GM23338 (cell line): Measurements from ENCODE around the gene SCN4B. TPM values are rescaled to one million over a fixed set of nuclear protein-coding genes. Genes with fewer than 3 reads are reported as not detected.

ENCODE experiments used
- ATAC-seq: fragments of 200-7000 bp; cut with Tn5 transposase; 3 replicates; pipeline ENCODE4 v1.9.1; 2020
- DNase-seq: peaks from one replicate; pipeline ENCODE4 v3.0.0-alpha.2; 2015; ENCODE audit warnings: low spot score
- H2AFZ ChIP-seq: fragments of 200-600 bp; sonication (generic); 2 replicates; pipeline ENCODE4 v1.8.0; 2016; ENCODE audit warnings: antibody characterized with exemption, mild to moderate bottlenecking, moderate library complexity
- H3F3A ChIP-seq: fragments of 200-600 bp; sonication (generic); replicated peaks from 2 replicates; pipeline ENCODE4 v1.8.0; 2017; ENCODE audit warnings: antibody characterized with exemption, mixed run types, low read depth
- H3K27ac ChIP-seq: fragments of 200-600 bp; sonication (generic); 2 replicates; pipeline ENCODE4 v1.6.1; 2016; ENCODE audit warnings: low read depth
- H3K27me3 ChIP-seq: fragments of 200-600 bp; sonication (generic); 2 replicates; pipeline ENCODE4 v1.8.0; 2016; ENCODE audit warnings: mild to moderate bottlenecking, mixed run types, moderate library complexity; ENCODE audit not compliant: insufficient read depth
- H3K36me3 ChIP-seq: fragments of 200-600 bp; sonication (generic); 2 replicates; pipeline ENCODE4 v1.8.0; 2016; ENCODE audit warnings: mild to moderate bottlenecking; ENCODE audit not compliant: insufficient read depth
- H3K4me1 ChIP-seq: fragments of 200-600 bp; sonication (generic); 2 replicates; pipeline ENCODE4 v1.8.0; 2016; ENCODE audit warnings: mild to moderate bottlenecking, moderate library complexity; ENCODE audit not compliant: insufficient read depth
- H3K4me2 ChIP-seq: fragments of 200-600 bp; sonication (generic); 2 replicates; pipeline ENCODE4 v1.7.1; 2017; ENCODE audit warnings: mixed run types
- H3K4me3 ChIP-seq: fragments of 200-600 bp; sonication (generic); 2 replicates; pipeline ENCODE4 v1.6.1; 2016; ENCODE audit warnings: mixed run types
- H3K79me2 ChIP-seq: fragments of 200-600 bp; sonication (generic); replicated peaks from 2 replicates; pipeline ENCODE4 v1.8.0; 2017; ENCODE audit warnings: mild to moderate bottlenecking; ENCODE audit not compliant: insufficient read depth
- H3K9me2 ChIP-seq: fragments of 200-600 bp; sonication (generic); 2 replicates; pipeline ENCODE4 v1.8.0; 2017; ENCODE audit not compliant: insufficient read depth
- H4K20me1 ChIP-seq: fragments of 200-600 bp; sonication (generic); replicated peaks from 2 replicates; pipeline ENCODE4 v1.8.0; 2017; ENCODE audit warnings: mild to moderate bottlenecking; ENCODE audit not compliant: insufficient read depth
- H3K27ac Mint-ChIP-seq: 2 replicates; pipeline ENCODE4 v1.8.0; 2020; ENCODE audit warnings: inconsistent platforms, mild to moderate bottlenecking, moderate library complexity, mixed read lengths
- H3K27me3 Mint-ChIP-seq: 3 replicates; pipeline ENCODE4 v1.8.0; 2022; ENCODE audit warnings: low read depth, mild to moderate bottlenecking, moderate library complexity, mixed read lengths, inconsistent platforms; ENCODE audit not compliant: insufficient read depth, poor library complexity
- H3K36me3 Mint-ChIP-seq: 3 replicates; pipeline ENCODE4 v1.8.0; 2021; ENCODE audit warnings: low read depth, mild to moderate bottlenecking, inconsistent platforms, moderate library complexity, mixed read lengths
- H3K4me1 Mint-ChIP-seq: 3 replicates; pipeline ENCODE4 v1.8.0; 2020; ENCODE audit warnings: mild to moderate bottlenecking, inconsistent platforms, mixed read lengths
- H3K4me3 Mint-ChIP-seq: 3 replicates; pipeline ENCODE4 v1.8.0; 2021; ENCODE audit warnings: moderate library complexity, mild to moderate bottlenecking, inconsistent platforms, mixed read lengths
- H3K9me3 Mint-ChIP-seq: 3 replicates; pipeline ENCODE4 v1.8.0; 2020; ENCODE audit warnings: moderate library complexity, mild to moderate bottlenecking, inconsistent platforms, mixed read lengths
- CREB1 ChIP-seq: fragments of 250-450 bp; sonication (Bioruptor Pico); IDR thresholded peaks from 2 replicates; pipeline ENCODE4 v1.5.0; 2020; ENCODE audit warnings: low read depth, mild to moderate bottlenecking, moderate library complexity
- EZH2 ChIP-seq: fragments of 200-600 bp; sonication (generic); IDR thresholded peaks from one replicate; pipeline ENCODE4 v1.8.0; 2017; ENCODE audit warnings: antibody characterized with exemption, mild to moderate bottlenecking, low read depth; ENCODE audit not compliant: unreplicated experiment
- EZH2phosphoT487 ChIP-seq: fragments of 200-600 bp; sonication (generic); IDR thresholded peaks from one replicate; pipeline ENCODE4 v1.8.1; 2018; ENCODE audit warnings: antibody characterized with exemption; ENCODE audit not compliant: unreplicated experiment
- JUNB ChIP-seq: IDR thresholded peaks from one replicate; pipeline ENCODE4 v1.6.1; 2016; ENCODE audit warnings: antibody characterized with exemption; ENCODE audit not compliant: unreplicated experiment
- NANOG ChIP-seq: IDR thresholded peaks from 2 replicates; pipeline ENCODE4 v1.6.1; 2016; ENCODE audit warnings: antibody characterized with exemption, borderline replicate concordance
- POLR2AphosphoS5 ChIP-seq: IDR thresholded peaks from 2 replicates; pipeline ENCODE4 v1.6.1; 2016; ENCODE audit warnings: antibody characterized with exemption, low read depth
- STAT1 ChIP-seq: IDR thresholded peaks from one replicate; pipeline ENCODE4 v1.6.1; 2016; ENCODE audit warnings: antibody characterized with exemption; ENCODE audit not compliant: unreplicated experiment
- ZNF114 ChIP-seq: fragments of 250-450 bp; sonication (Bioruptor Pico); IDR thresholded peaks from 2 replicates; pipeline ENCODE4 v1.5.0; 2020; ENCODE audit warnings: mild to moderate bottlenecking, moderate library complexity
- ZNF331 ChIP-seq: fragments of 250-450 bp; sonication (Bioruptor Pico); IDR thresholded peaks from 2 replicates; pipeline ENCODE4 v1.5.0; 2020; ENCODE audit warnings: low read depth, mild to moderate bottlenecking, moderate library complexity
- polyA plus RNA-seq: library from polyadenylated mRNA; unstranded; fragments of >200 nt; fragmentation: Nextera tagmentation; extraction: Ambion mirVana; gene quantifications from 2 replicates; pipeline ENCODE4 v1.2.1, GENCODE V29; 2016
- total RNA-seq: library from RNA; depleted of rRNA; stranded (reverse); fragments of >200 nt; shearing (Covaris generic); gene quantifications from 2 replicates; pipeline ENCODE4 v1.2.3, GENCODE V29; 2014
- TF ChIP-seq, protein P1 (sequence below): fragments of 250-450 bp; sonication (Bioruptor Pico); IDR thresholded peaks from 2 replicates; pipeline ENCODE4 v1.5.0; 2020; ENCODE audit warnings: mild to moderate bottlenecking, moderate library complexity
- TF ChIP-seq, protein P2 (sequence below): IDR thresholded peaks from one replicate; pipeline ENCODE4 v1.6.1; 2018; ENCODE audit warnings: antibody characterized with exemption; ENCODE audit not compliant: unreplicated experiment
- TF ChIP-seq, protein P3 (sequence below), 2 experiments: fragments of 200-600 bp in 1 of 2; sonication (generic) in 1 of 2; conservative IDR thresholded peaks; 2 replicates each; pipeline versions ENCODE4 v1.5.1 to v1.6.1; 2016 to 2017; ENCODE audit warnings: antibody characterized with exemption in 2 of 2, low read depth in 2 of 2, mild to moderate bottlenecking in 2 of 2, moderate library complexity in 1 of 2
- TF ChIP-seq, protein P4 (sequence below): IDR thresholded peaks from 2 replicates; pipeline ENCODE4 v1.6.1; 2016; ENCODE audit warnings: antibody characterized with exemption

SCN4B gene
- total and polyA plus RNA-seq, 2 experiments from 2014 or later: 0.45 to 3.0 TPM

DNA sequence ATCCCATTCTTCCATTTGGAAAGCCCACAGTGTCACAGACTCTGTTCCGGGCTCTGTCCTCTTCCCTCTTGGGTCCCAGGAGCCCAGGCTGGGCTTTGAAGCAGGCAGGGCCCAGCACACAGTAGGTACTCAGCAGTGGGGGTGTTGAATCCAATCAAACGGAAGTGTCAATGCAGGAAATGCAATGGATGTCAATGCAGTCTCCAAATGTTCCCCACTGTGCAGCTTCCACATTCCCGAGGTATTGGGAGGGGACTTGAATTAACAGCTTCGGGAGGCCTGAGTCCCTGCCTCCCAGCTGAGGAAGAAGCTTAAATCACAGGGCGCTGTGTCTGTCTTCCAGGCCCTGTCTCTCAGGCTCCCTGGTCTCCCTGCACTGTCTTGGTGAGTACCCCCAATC is 44.1 kb downstream of the SCN4B start:
- Histone ChIP-seq H4K20me1 (no peaks in the 10 kb centered on the region), H3K27ac (no peak overlapping the region), H3K36me3 (no peaks in the 10 kb centered on the region), H3K79me2 (no peaks in the 10 kb centered on the region), H3K4me2 (no peak overlapping the region), H3K4me3 (no peak overlapping the region), H3K27me3 (no peaks in the 10 kb centered on the region), H3K9me2 (peaks cover 3% of the 10 kb centered on the region; the same call in 1 of the 2 replicates), H3K4me1 (no peaks in the 10 kb centered on the region), H3F3A (no peaks in the 10 kb centered on the region), H2AFZ (no peak overlapping the region)
- peak; percentile 49 for DNase-seq
- H3K27ac Mint-ChIP-seq: no peak overlapping the region
- TF ChIP-seq, protein P1, sequence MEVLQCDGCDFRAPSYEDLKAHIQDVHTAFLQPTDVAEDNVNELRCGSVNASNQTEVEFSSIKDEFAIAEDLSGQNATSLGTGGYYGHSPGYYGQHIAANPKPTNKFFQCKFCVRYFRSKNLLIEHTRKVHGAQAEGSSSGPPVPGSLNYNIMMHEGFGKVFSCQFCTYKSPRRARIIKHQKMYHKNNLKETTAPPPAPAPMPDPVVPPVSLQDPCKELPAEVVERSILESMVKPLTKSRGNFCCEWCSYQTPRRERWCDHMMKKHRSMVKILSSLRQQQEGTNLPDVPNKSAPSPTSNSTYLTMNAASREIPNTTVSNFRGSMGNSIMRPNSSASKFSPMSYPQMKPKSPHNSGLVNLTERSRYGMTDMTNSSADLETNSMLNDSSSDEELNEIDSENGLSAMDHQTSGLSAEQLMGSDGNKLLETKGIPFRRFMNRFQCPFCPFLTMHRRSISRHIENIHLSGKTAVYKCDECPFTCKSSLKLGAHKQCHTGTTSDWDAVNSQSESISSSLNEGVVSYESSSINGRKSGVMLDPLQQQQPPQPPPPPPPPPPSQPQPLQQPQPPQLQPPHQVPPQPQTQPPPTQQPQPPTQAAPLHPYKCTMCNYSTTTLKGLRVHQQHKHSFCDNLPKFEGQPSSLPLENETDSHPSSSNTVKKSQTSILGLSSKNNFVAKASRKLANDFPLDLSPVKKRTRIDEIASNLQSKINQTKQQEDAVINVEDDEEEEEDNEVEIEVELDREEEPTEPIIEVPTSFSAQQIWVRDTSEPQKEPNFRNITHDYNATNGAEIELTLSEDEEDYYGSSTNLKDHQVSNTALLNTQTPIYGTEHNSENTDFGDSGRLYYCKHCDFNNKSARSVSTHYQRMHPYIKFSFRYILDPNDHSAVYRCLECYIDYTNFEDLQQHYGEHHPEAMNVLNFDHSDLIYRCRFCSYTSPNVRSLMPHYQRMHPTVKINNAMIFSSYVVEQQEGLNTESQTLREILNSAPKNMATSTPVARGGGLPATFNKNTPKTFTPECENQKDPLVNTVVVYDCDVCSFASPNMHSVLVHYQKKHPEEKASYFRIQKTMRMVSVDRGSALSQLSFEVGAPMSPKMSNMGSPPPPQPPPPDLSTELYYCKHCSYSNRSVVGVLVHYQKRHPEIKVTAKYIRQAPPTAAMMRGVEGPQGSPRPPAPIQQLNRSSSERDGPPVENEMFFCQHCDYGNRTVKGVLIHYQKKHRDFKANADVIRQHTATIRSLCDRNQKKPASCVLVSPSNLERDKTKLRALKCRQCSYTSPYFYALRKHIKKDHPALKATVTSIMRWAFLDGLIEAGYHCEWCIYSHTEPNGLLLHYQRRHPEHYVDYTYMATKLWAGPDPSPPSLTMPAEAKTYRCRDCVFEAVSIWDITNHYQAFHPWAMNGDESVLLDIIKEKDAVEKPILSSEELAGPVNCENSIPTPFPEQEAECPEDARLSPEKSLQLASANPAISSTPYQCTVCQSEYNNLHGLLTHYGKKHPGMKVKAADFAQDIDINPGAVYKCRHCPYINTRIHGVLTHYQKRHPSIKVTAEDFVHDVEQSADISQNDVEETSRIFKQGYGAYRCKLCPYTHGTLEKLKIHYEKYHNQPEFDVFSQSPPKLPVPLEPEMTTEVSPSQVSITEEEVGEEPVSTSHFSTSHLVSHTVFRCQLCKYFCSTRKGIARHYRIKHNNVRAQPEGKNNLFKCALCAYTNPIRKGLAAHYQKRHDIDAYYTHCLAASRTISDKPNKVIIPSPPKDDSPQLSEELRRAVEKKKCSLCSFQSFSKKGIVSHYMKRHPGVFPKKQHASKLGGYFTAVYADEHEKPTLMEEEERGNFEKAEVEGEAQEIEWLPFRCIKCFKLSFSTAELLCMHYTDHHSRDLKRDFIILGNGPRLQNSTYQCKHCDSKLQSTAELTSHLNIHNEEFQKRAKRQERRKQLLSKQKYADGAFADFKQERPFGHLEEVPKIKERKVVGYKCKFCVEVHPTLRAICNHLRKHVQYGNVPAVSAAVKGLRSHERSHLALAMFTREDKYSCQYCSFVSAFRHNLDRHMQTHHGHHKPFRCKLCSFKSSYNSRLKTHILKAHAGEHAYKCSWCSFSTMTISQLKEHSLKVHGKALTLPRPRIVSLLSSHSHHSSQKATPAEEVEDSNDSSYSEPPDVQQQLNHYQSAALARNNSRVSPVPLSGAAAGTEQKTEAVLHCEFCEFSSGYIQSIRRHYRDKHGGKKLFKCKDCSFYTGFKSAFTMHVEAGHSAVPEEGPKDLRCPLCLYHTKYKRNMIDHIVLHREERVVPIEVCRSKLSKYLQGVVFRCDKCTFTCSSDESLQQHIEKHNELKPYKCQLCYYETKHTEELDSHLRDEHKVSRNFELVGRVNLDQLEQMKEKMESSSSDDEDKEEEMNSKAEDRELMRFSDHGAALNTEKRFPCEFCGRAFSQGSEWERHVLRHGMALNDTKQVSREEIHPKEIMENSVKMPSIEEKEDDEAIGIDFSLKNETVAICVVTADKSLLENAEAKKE (CRISPR knock-in tag): no peak
- TF ChIP-seq, protein P2, sequence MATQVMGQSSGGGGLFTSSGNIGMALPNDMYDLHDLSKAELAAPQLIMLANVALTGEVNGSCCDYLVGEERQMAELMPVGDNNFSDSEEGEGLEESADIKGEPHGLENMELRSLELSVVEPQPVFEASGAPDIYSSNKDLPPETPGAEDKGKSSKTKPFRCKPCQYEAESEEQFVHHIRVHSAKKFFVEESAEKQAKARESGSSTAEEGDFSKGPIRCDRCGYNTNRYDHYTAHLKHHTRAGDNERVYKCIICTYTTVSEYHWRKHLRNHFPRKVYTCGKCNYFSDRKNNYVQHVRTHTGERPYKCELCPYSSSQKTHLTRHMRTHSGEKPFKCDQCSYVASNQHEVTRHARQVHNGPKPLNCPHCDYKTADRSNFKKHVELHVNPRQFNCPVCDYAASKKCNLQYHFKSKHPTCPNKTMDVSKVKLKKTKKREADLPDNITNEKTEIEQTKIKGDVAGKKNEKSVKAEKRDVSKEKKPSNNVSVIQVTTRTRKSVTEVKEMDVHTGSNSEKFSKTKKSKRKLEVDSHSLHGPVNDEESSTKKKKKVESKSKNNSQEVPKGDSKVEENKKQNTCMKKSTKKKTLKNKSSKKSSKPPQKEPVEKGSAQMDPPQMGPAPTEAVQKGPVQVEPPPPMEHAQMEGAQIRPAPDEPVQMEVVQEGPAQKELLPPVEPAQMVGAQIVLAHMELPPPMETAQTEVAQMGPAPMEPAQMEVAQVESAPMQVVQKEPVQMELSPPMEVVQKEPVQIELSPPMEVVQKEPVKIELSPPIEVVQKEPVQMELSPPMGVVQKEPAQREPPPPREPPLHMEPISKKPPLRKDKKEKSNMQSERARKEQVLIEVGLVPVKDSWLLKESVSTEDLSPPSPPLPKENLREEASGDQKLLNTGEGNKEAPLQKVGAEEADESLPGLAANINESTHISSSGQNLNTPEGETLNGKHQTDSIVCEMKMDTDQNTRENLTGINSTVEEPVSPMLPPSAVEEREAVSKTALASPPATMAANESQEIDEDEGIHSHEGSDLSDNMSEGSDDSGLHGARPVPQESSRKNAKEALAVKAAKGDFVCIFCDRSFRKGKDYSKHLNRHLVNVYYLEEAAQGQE: no peak
- no peak for TF ChIP-seq STAT1
- TF ChIP-seq ZNF331 (CRISPR knock-in tag): no peak
- TF ChIP-seq ZNF114 (CRISPR knock-in tag): no peak
- TF ChIP-seq EZH2phosphoT487: no peak
- no peak for TF ChIP-seq EZH2
- TF ChIP-seq JUNB: no peak
- TF ChIP-seq, protein P3, sequence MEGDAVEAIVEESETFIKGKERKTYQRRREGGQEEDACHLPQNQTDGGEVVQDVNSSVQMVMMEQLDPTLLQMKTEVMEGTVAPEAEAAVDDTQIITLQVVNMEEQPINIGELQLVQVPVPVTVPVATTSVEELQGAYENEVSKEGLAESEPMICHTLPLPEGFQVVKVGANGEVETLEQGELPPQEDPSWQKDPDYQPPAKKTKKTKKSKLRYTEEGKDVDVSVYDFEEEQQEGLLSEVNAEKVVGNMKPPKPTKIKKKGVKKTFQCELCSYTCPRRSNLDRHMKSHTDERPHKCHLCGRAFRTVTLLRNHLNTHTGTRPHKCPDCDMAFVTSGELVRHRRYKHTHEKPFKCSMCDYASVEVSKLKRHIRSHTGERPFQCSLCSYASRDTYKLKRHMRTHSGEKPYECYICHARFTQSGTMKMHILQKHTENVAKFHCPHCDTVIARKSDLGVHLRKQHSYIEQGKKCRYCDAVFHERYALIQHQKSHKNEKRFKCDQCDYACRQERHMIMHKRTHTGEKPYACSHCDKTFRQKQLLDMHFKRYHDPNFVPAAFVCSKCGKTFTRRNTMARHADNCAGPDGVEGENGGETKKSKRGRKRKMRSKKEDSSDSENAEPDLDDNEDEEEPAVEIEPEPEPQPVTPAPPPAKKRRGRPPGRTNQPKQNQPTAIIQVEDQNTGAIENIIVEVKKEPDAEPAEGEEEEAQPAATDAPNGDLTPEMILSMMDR (conservative IDR thresholded peaks at IDR 0.05; ENCODE audit: low read depth in 2 of 2): no peak
- TF ChIP-seq POLR2AphosphoS5: no peak
- TF ChIP-seq, protein P4, sequence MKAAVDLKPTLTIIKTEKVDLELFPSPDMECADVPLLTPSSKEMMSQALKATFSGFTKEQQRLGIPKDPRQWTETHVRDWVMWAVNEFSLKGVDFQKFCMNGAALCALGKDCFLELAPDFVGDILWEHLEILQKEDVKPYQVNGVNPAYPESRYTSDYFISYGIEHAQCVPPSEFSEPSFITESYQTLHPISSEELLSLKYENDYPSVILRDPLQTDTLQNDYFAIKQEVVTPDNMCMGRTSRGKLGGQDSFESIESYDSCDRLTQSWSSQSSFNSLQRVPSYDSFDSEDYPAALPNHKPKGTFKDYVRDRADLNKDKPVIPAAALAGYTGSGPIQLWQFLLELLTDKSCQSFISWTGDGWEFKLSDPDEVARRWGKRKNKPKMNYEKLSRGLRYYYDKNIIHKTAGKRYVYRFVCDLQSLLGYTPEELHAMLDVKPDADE: no peak
- TF ChIP-seq NANOG: no peak
- TF ChIP-seq CREB1 (CRISPR knock-in tag): no peak
- no peaks in the 10 kb centered on the region; the same call in 2 of the 3 replicates for H3K36me3 Mint-ChIP-seq
- H3K27me3 Mint-ChIP-seq: peaks cover 13% of the 10 kb centered on the region
- no peaks in the 10 kb centered on the region for H3K9me3 Mint-ChIP-seq
- peak; percentile 68 for ATAC-seq
- H3K4me1 Mint-ChIP-seq: peaks cover 18% of the 10 kb centered on the region
- no peak overlapping the region for H3K4me3 Mint-ChIP-seq
